Skeletal muscle satellite cell (primary cell): ENCODE measurements around the gene COL9A3.
"Not testable (repeated sequence)": the region's sequence is repeated elsewhere in the genome, so short reads cannot be mapped to it uniquely, and the experiment has no call there.

Source experiments
- H3K27me3 ChIP-seq: 2 replicates; pipeline ENCODE4 v1.7.0; 2013; ENCODE audit warnings: low read length; ENCODE audit not compliant: control insufficient read depth, insufficient read depth
- H3K36me3 ChIP-seq: 2 replicates; pipeline ENCODE4 v1.7.0; 2013; ENCODE audit warnings: mild to moderate bottlenecking, control low read depth, low read length; ENCODE audit not compliant: insufficient read depth
- H3K4me1 ChIP-seq: 2 replicates; pipeline ENCODE4 v1.7.0; 2013; ENCODE audit warnings: low read length; ENCODE audit not compliant: control insufficient read depth, insufficient read depth
- H3K4me2 ChIP-seq: 2 replicates; pipeline ENCODE4 v1.7.0; 2013; ENCODE audit warnings: mild to moderate bottlenecking, low read length
- H3K4me3 ChIP-seq: 2 replicates; pipeline ENCODE4 v1.7.0; 2013; ENCODE audit warnings: low read length
- H3K9ac ChIP-seq: 2 replicates; pipeline ENCODE4 v1.7.0; 2013; ENCODE audit warnings: mild to moderate bottlenecking, low read depth, low read length, moderate library complexity
- H3K9me3 ChIP-seq: replicated peaks from 2 replicates; pipeline ENCODE4 v1.7.0; 2013; ENCODE audit warnings: mild to moderate bottlenecking, control low read depth, low read length

The COL9A3 gene

GRCh38 chr20:62837790-62838127 lies 20.9 kb downstream of the COL9A3 start:
- Histone ChIP-seq H3K9ac (no peak overlapping the region), H3K4me1 (peaks cover 3% of the 10 kb centered on the region), H3K9me3 (no peaks in the 10 kb centered on the region), H3K27me3 (peaks cover 28% of the 10 kb centered on the region), H3K4me2 (no peak overlapping the region), H3K4me3 (no peak overlapping the region), H3K36me3 (peaks cover 4% of the 10 kb centered on the region)

GRCh38 chr20:62838128-62838891 lies 21.5 kb downstream of the COL9A3 start:
- H3K4me3 ChIP-seq = no peak overlapping the region
- no peak overlapping the region for H3K4me2 ChIP-seq
- H3K27me3 ChIP-seq = peaks cover 25% of the 10 kb centered on the region
- H3K9me3 ChIP-seq = no peaks in the 10 kb centered on the region
- no peak overlapping the region for H3K9ac ChIP-seq
- H3K36me3 ChIP-seq = peaks cover 4% of the 10 kb centered on the region
- H3K4me1 ChIP-seq = no peaks in the 10 kb centered on the region

DNA sequence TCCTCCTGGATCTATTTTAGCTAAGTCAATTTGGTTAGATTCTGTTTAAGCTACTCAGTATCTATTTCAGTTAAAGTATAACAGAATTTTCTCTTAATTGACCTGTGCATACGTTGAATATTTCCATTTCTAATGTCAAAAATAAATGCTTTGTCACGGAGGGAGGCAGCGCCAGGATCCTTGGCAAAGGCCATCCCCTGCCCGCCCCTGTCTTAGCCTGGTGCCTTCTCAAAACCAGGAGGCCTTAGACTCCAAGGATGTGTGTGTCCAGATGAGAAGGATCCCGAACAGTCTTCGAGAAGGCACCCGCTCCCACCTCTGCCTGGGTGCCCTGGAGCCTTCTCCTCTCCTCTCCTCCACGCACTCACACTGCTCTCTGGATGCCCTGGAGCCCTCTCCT lies 22.4 kb downstream of the COL9A3 start:
- H3K4me1 ChIP-seq = no peaks in the 10 kb centered on the region
- H3K27me3 ChIP-seq = peaks cover 25% of the 10 kb centered on the region
- no peaks in the 10 kb centered on the region for H3K9me3 ChIP-seq
- no peak overlapping the region for H3K4me2 ChIP-seq
- peaks cover 4% of the 10 kb centered on the region for H3K36me3 ChIP-seq
- no peak overlapping the region for H3K4me3 ChIP-seq
- H3K9ac ChIP-seq = no peak overlapping the region

DNA sequence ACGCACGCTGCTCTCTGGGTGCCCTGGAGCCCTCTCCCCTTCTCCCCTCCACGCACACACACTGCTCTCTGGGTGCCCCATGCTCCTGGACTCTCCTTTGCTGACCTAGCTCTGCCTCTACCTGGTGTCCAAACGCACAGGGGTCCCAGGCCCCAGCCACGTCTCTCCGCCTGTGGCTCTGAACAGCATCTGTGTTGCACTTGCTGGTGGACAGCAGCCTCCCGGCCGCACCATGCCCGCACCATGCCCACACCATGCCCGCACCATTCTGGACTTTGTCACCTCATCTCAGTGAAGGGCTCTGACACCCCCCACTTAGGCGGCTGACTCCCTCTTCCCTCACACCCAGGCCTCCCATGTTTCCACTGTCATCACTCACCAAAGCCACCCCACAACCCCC lies 23.0 kb downstream of the COL9A3 start:
- Histone ChIP-seq H3K9ac (no peak overlapping the region), H3K4me2 (no peak overlapping the region), H3K27me3 (peaks cover 23% of the 10 kb centered on the region), H3K4me3 (no peak overlapping the region), H3K4me1 (no peaks in the 10 kb centered on the region), H3K9me3 (no peaks in the 10 kb centered on the region), H3K36me3 (peaks cover 4% of the 10 kb centered on the region)

DNA sequence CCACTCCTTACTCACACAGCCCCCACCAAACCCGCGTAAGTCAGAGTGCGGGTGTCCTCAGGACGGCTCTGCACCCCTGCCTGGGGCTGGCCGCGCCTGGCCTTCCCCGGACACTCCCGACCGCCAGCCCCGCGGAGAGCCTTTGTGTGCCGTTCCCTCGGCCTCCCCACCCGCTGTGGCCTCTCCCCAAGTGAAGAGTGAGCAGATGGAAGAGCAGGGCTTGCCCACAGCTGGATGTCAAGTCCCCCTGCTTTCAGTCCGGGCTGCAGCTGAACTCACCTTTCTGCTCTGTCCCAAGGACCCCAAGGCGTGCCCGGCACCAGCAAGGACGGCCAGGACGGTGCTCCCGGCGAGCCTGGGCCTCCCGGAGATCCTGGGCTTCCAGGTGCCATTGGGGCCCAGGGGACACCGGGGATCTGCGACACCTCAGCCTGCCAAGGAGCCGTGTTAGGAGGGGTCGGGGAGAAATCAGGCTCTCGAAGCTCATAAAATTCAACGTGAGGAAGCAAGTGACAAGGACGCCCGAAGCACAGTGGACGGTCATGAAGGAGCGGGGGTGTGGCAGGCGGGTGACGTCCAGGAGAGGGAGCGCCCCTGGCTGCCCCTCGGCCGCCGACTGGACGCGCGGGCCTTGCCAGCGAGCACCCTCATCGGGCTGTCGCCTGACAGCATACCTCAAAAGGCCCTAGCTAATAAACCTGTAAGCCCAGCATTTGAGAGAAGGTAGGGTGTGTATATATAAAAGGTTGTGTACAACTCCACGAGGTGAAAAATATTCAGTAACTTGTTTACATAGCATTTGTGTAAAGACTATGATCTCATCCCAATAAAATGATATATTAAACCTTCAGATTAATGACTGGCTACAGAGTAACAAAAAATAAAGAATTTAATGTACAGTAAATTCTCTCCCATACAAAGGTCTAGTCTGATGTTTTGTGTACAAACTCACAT lies 23.7 kb downstream of the COL9A3 start:
- no peaks in the 10 kb centered on the region for H3K9me3 ChIP-seq
- H3K4me3 ChIP-seq = no peak overlapping the region
- H3K9ac ChIP-seq = no peak overlapping the region
- peaks cover 6% of the 10 kb centered on the region for H3K36me3 ChIP-seq
- no peaks in the 10 kb centered on the region for H3K4me1 ChIP-seq
- H3K4me2 ChIP-seq = no peak overlapping the region
- peaks cover 16% of the 10 kb centered on the region for H3K27me3 ChIP-seq

- no peak overlapping the region for H3K4me2 ChIP-seq
- no peak overlapping the region for H3K9ac ChIP-seq
- H3K36me3 ChIP-seq = peaks cover 14% of the 10 kb centered on the region
- peaks cover 4% of the 10 kb centered on the region for H3K27me3 ChIP-seq
- H3K4me1 ChIP-seq = no peaks in the 10 kb centered on the region
- no peak overlapping the region for H3K4me3 ChIP-seq
- no peaks in the 10 kb centered on the region for H3K9me3 ChIP-seq
Observed at GRCh38 chr20:62841705-62842212, 24.9 kb downstream of the COL9A3 start.

DNA sequence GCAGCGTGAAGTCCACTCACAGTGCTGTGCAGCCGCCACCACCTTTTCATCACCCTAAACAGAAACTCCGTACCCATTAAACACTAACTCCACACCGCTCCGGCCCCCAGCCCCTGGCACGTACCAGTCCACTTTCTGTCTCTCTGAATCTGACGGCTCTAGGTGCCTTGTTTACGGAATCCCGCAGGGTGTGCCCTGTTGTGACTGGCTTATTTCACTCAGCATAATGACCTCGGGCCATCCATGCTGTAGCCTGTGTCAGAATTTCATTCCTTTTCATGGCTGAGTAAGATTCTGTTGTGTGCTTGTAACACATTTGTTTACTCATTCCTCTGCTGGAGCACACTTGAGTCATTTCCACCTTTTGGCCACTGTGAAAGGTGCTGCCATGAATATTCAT lies 26.8 kb downstream of the COL9A3 start:
- Histone ChIP-seq H3K36me3 (peaks cover 14% of the 10 kb centered on the region), H3K9me3 (no peaks in the 10 kb centered on the region), H3K4me1 (peaks cover 5% of the 10 kb centered on the region), H3K4me3 (no peak overlapping the region), H3K27me3 (no peaks in the 10 kb centered on the region), H3K9ac (no peak overlapping the region), H3K4me2 (no peak overlapping the region)

- Histone ChIP-seq H3K4me2 (no peak overlapping the region), H3K4me3 (no peak overlapping the region), H3K9me3 (no peaks in the 10 kb centered on the region), H3K4me1 (peaks cover 5% of the 10 kb centered on the region), H3K36me3 (peaks cover 14% of the 10 kb centered on the region), H3K9ac (no peak overlapping the region), H3K27me3 (no peaks in the 10 kb centered on the region)
Observed at GRCh38 chr20:62844182-62844581, 27.3 kb downstream of the COL9A3 start.

- Histone ChIP-seq H3K27me3 (no peaks in the 10 kb centered on the region), H3K4me3 (no peak overlapping the region), H3K4me2 (no peak overlapping the region), H3K4me1 (peaks cover 5% of the 10 kb centered on the region), H3K9ac (no peak overlapping the region), H3K9me3 (no peaks in the 10 kb centered on the region), H3K36me3 (peaks cover 14% of the 10 kb centered on the region)
Observed at GRCh38 chr20:62845416-62846160, 28.7 kb downstream of the COL9A3 start.

- Histone ChIP-seq H3K27me3 (no peaks in the 10 kb centered on the region), H3K4me1 (peaks cover 5% of the 10 kb centered on the region), H3K4me2 (no peak overlapping the region), H3K4me3 (no peak overlapping the region), H3K36me3 (peaks cover 10% of the 10 kb centered on the region), H3K9ac (no peak overlapping the region), H3K9me3 (no peaks in the 10 kb centered on the region)
Observed at GRCh38 chr20:62846166-62846890, 29.5 kb downstream of the COL9A3 start.

GRCh38 chr20:62848917-62849316 lies 32.1 kb downstream of the COL9A3 start:
- H3K9ac ChIP-seq, H3K27me3 ChIP-seq, H3K4me3 ChIP-seq, H3K4me2 ChIP-seq, H3K9me3 ChIP-seq, H3K4me1 ChIP-seq: not testable (repeated sequence)
- H3K36me3 ChIP-seq = peaks cover 27% of the 10 kb centered on the region
